ENCODE data around the gene ANKRD11. TPM values are rescaled to one million over a fixed set of nuclear protein-coding genes. Genes with fewer than 3 reads are reported as not detected.

The ANKRD11 gene
- total and polyA plus RNA-seq, 9 donors: 52.1 to 188 (median 109) TPM

GRCh38 chr16:89281829-89282228, 208.5 kb downstream of the ANKRD11 start:
- Histone ChIP-seq H3K27ac (no peak overlapping the region), H3K36me3 (no peaks in the 10 kb centered on the region), H3K4me3 (no peak overlapping the region), H3K9me3 (no peaks in the 10 kb centered on the region), H3K4me1 (ENCODE audit: insufficient read depth) (peaks cover 10% of the 10 kb centered on the region), H3K27me3 (no peaks in the 10 kb centered on the region)
- intact Hi-C loops (cut with DNase I): no loop called here
- DNase-seq: no peak
- no peak for TF ChIP-seq POLR2A (IDR thresholded peaks at IDR 0.05)
- TF ChIP-seq EP300 (IDR thresholded peaks at IDR 0.05): no peak
- TF ChIP-seq CTCF (IDR thresholded peaks at IDR 0.05): no peak
- WGBS, 3 donors: 95 to 96% (median 96%) methylated on average over 20 of the region's 20 CpGs

- Histone ChIP-seq H3K9me3 (no peaks in the 10 kb centered on the region), H3K4me1 (ENCODE audit: insufficient read depth) (peaks cover 10% of the 10 kb centered on the region), H3K27ac (no peak overlapping the region), H3K27me3 (no peaks in the 10 kb centered on the region), H3K4me3 (no peak overlapping the region), H3K36me3 (no peaks in the 10 kb centered on the region)
- intact Hi-C loops (cut with DNase I): no loop called here
- no peak for TF ChIP-seq EP300 (IDR thresholded peaks at IDR 0.05)
- TF ChIP-seq CTCF (IDR thresholded peaks at IDR 0.05): no peak
- no peak for TF ChIP-seq POLR2A (IDR thresholded peaks at IDR 0.05)
- 95 to 96% (median 96%) methylated on average over 28 of the region's 28 CpGs for whole genome bisulfite sequencing, 3 donors
- no peak for DNase-seq
These were observed 209.2 kb downstream of the ANKRD11 start for GRCh38 chr16:89281189-89281577.

GRCh38 chr16:89280546-89281188, 209.7 kb downstream of the ANKRD11 start:
- Histone ChIP-seq H3K27ac (no peak overlapping the region), H3K4me1 (ENCODE audit: insufficient read depth) (peaks cover 10% of the 10 kb centered on the region), H3K36me3 (no peaks in the 10 kb centered on the region), H3K27me3 (no peaks in the 10 kb centered on the region), H3K9me3 (no peaks in the 10 kb centered on the region), H3K4me3 (no peak overlapping the region)
- DNase-seq: no peak
- intact Hi-C loops (cut with DNase I): no loop called here
- WGBS, 3 donors: 92 to 95% (median 94%) methylated on average over 43 to 44 of the region's 44 CpGs
- TF ChIP-seq POLR2A (IDR thresholded peaks at IDR 0.05) (no peak), CTCF (IDR thresholded peaks at IDR 0.05) (no peak), EP300 (IDR thresholded peaks at IDR 0.05) (no peak)

- H3K9me3 ChIP-seq: no peaks in the 10 kb centered on the region
- 92 to 94% (median 94%) methylated on average over 54 to 65 of the region's 65 CpGs for WGBS, 3 donors
- H3K27ac ChIP-seq: no peak overlapping the region
- H3K27me3 ChIP-seq: no peaks in the 10 kb centered on the region
- H3K4me1 ChIP-seq (ENCODE audit: insufficient read depth): peaks cover 10% of the 10 kb centered on the region
- DNase-seq: no peak
- intact Hi-C loops (cut with DNase I): no loop called here
- no peak for TF ChIP-seq EP300 (IDR thresholded peaks at IDR 0.05)
- TF ChIP-seq CTCF (IDR thresholded peaks at IDR 0.05): no peak
- no peak for TF ChIP-seq POLR2A (IDR thresholded peaks at IDR 0.05)
- H3K36me3 ChIP-seq: no peaks in the 10 kb centered on the region
- no peak overlapping the region for H3K4me3 ChIP-seq
These were observed 210.5 kb downstream of the ANKRD11 start for GRCh38 chr16:89279666-89280481.
